K562 (cell line): Measurements from ENCODE around the gene ZNF428. TPM values are rescaled to one million over a fixed set of nuclear protein-coding genes. Genes with fewer than 3 reads are reported as not detected.

Experiments
- BCOR ChIP-seq: fragments of 450-650 bp; IDR thresholded peaks from 2 replicates; pipeline ENCODE4 v1.6.1; 2016
- BDP1 ChIP-seq: IDR thresholded peaks from 3 replicates; pipeline ENCODE4 v1.6.1; 2011; ENCODE audit not compliant: insufficient read length, insufficient read depth
- ELF1 ChIP-seq: fragments of 200-800 bp; sonication (Bioruptor generic); IDR thresholded peaks from 2 replicates; pipeline ENCODE4 v1.6.1; 2016; ENCODE audit warnings: missing genetic modification characterization, missing compliant biosample characterization
- FOXP1 ChIP-seq: sonication (generic); formaldehyde crosslinking; IDR thresholded peaks from 2 replicates; pipeline ENCODE4 v1.8.0; 2022; ENCODE audit warnings: mild to moderate bottlenecking, missing genetic modification reagents
- HNRNPK ChIP-seq: fragments of 200-400 bp; formaldehyde crosslinking; IDR thresholded peaks from one replicate; pipeline ENCODE4 v1.6.1; 2018; ENCODE audit warnings: mild to moderate bottlenecking, low read depth, low read length; ENCODE audit not compliant: poor library complexity, severe bottlenecking
- ILK ChIP-seq: fragments of 450-650 bp; IDR thresholded peaks from 2 replicates; pipeline ENCODE4 v1.6.1; 2016; ENCODE audit warnings: missing genetic modification characterization, low read depth, mild to moderate bottlenecking, missing compliant biosample characterization, moderate library complexity, borderline replicate concordance
- LCOR ChIP-seq: sonication (generic); formaldehyde crosslinking; IDR thresholded peaks from 2 replicates; pipeline ENCODE4 v1.8.0; 2022; ENCODE audit warnings: mild to moderate bottlenecking, missing genetic modification reagents
- MAFK ChIP-seq: IDR thresholded peaks from 2 replicates; pipeline ENCODE4 v1.6.1; 2011; ENCODE audit warnings: low read length, improper control_type of control experiment
- MECOM ChIP-seq: fragments of 250-450 bp; sonication (Bioruptor Pico); IDR thresholded peaks from 2 replicates; pipeline ENCODE4 v1.8.0; 2022; ENCODE audit warnings: inconsistent platforms
- PCBP1 ChIP-seq: fragments of 200-400 bp; formaldehyde crosslinking; IDR thresholded peaks from 2 replicates; pipeline ENCODE4 v1.6.1; 2018; ENCODE audit warnings: mild to moderate bottlenecking, low read depth, low read length; ENCODE audit not compliant: poor library complexity, severe bottlenecking
- PHF20 ChIP-seq: fragments of 450-650 bp; IDR thresholded peaks from 2 replicates; pipeline ENCODE4 v1.6.1; 2018; ENCODE audit not compliant: partially characterized antibody
- PTBP1 ChIP-seq: fragments of 200-400 bp; formaldehyde crosslinking; IDR thresholded peaks from 2 replicates; pipeline ENCODE4 v1.6.1; 2017; ENCODE audit warnings: low read depth, low read length
- RBFOX2 ChIP-seq: fragments of 200-400 bp; formaldehyde crosslinking; IDR thresholded peaks from 2 replicates; pipeline ENCODE4 v1.6.1; 2017; ENCODE audit warnings: low read depth, mild to moderate bottlenecking, low read length, moderate library complexity
- RFX1 ChIP-seq: fragments of 450-650 bp; IDR thresholded peaks from 2 replicates; pipeline ENCODE4 v1.6.1; 2016; ENCODE audit warnings: mild to moderate bottlenecking, moderate library complexity
- RHOXF2B ChIP-seq: fragments of 250-450 bp; sonication (Bioruptor Pico); conservative IDR thresholded peaks from 2 replicates; pipeline ENCODE4 v1.5.1; 2021
- SAP30 ChIP-seq: fragments of 200-600 bp; sonication (generic); IDR thresholded peaks from 2 replicates; pipeline ENCODE4 v1.6.1; 2012; ENCODE audit warnings: borderline replicate concordance, low read depth, mild to moderate bottlenecking, moderate library complexity, low read length, control low read depth, inconsistent platforms; ENCODE audit not compliant: insufficient read depth, poor library complexity, severe bottlenecking
- SIN3A ChIP-seq, 2 experiments: fragments of 150-350 bp in 1 of 2; IDR thresholded peaks; 2 replicates each; pipeline ENCODE4 v1.6.1; 2011 to 2016; ENCODE audit warnings: borderline replicate concordance in 2 of 2, low read depth in 2 of 2, low read length in 2 of 2, mild to moderate bottlenecking in 2 of 2, moderate library complexity in 2 of 2; ENCODE audit not compliant: control insufficient read depth in 1 of 2
- SP1 ChIP-seq: sonication (generic); formaldehyde crosslinking; IDR thresholded peaks from 2 replicates; pipeline ENCODE4 v1.8.1; 2022; ENCODE audit warnings: mild to moderate bottlenecking, missing genetic modification reagents
- TCF7L2 ChIP-seq: fragments of 150-350 bp; IDR thresholded peaks from 2 replicates; pipeline ENCODE4 v1.6.1; 2016; ENCODE audit warnings: low read depth, mild to moderate bottlenecking, low read length, moderate library complexity
- TEAD2 ChIP-seq: fragments of 450-650 bp; IDR thresholded peaks from 2 replicates; pipeline ENCODE4 v1.6.1; 2016; ENCODE audit warnings: missing genetic modification characterization, control low read depth, missing compliant biosample characterization
- ZBED1 ChIP-seq: IDR thresholded peaks from 2 replicates; pipeline ENCODE4 v1.6.1; 2014
- ZC3H4 ChIP-seq: sonication (generic); formaldehyde crosslinking; IDR thresholded peaks from 2 replicates; pipeline ENCODE4 v1.9.0; 2021; ENCODE audit warnings: missing genetic modification reagents, borderline replicate concordance
- ZFP30 ChIP-seq: fragments of 250-450 bp; sonication (Bioruptor Pico); IDR thresholded peaks from 2 replicates; pipeline ENCODE4 v1.8.0; 2022; ENCODE audit warnings: moderate library complexity, mild to moderate bottlenecking, inconsistent platforms, borderline replicate concordance
- ZNF175 ChIP-seq: fragments of 200-800 bp; sonication (Bioruptor generic); IDR thresholded peaks from 2 replicates; pipeline ENCODE4 v1.6.1; 2016; ENCODE audit warnings: low read depth, mild to moderate bottlenecking, missing genetic modification characterization, missing compliant biosample characterization
- ZNF274 ChIP-seq: IDR thresholded peaks from 2 replicates; pipeline ENCODE4 v1.6.1; 2011; ENCODE audit warnings: low read depth, mild to moderate bottlenecking, low read length, moderate library complexity, borderline replicate concordance
- ZNF75A ChIP-seq: fragments of 450-650 bp; formaldehyde crosslinking; IDR thresholded peaks from 2 replicates; pipeline ENCODE4 v1.4.0; 2020; ENCODE audit warnings: mild to moderate bottlenecking
- polyA plus RNA-seq, 8 experiments: library from polyadenylated mRNA; depleted of rRNA in 4 of 8; stranded (reverse) in 5 of 8; unstranded in 3 of 8; fragments of >200 nt; fragmentation: Nextera tagmentation in 2 of 8; fragmentation: Illumina TruSeq in 1 of 8; extraction: Ambion mirVana in 2 of 8; extraction: Trizol in 1 of 8; gene quantifications; 2 replicates each; pipeline versions ENCODE4 v1.2.1 to v1.2.3, GENCODE V29; 2011 to 2014; ENCODE audit warnings: inconsistent platforms in 1 of 8, missing spikeins in 1 of 8
- total RNA-seq, 7 experiments: library from RNA; depleted of rRNA in 6 of 7; stranded (reverse); fragments of >200 nt in 6 of 7; fragmentation: Illumina TruSeq in 2 of 7; extraction: Trizol in 2 of 7; gene quantifications; 2 replicates each; pipeline versions ENCODE4 v1.2.1 to v1.2.3, GENCODE V29; 2011 to 2021; ENCODE audit warnings: low replicate concordance in 1 of 7
- TF ChIP-seq, protein P1 (sequence below): fragments of 250-450 bp; sonication (Bioruptor Pico); IDR thresholded peaks from 2 replicates; pipeline ENCODE4 v1.8.0; 2022; ENCODE audit warnings: moderate library complexity, mild to moderate bottlenecking, inconsistent platforms
- TF ChIP-seq, protein P2 (sequence below): fragments of 450-650 bp; formaldehyde crosslinking; IDR thresholded peaks from 2 replicates; pipeline ENCODE4 v1.4.0; 2020; ENCODE audit warnings: mild to moderate bottlenecking, mixed read lengths

ZNF428 gene
- total and polyA plus RNA-seq, 9 of the 15 experiments (the other 6 are each of a cell fraction or from before 2014, with no cell fraction given), result 0.15 to 85.7 (median 15.9) TPM

DNA sequence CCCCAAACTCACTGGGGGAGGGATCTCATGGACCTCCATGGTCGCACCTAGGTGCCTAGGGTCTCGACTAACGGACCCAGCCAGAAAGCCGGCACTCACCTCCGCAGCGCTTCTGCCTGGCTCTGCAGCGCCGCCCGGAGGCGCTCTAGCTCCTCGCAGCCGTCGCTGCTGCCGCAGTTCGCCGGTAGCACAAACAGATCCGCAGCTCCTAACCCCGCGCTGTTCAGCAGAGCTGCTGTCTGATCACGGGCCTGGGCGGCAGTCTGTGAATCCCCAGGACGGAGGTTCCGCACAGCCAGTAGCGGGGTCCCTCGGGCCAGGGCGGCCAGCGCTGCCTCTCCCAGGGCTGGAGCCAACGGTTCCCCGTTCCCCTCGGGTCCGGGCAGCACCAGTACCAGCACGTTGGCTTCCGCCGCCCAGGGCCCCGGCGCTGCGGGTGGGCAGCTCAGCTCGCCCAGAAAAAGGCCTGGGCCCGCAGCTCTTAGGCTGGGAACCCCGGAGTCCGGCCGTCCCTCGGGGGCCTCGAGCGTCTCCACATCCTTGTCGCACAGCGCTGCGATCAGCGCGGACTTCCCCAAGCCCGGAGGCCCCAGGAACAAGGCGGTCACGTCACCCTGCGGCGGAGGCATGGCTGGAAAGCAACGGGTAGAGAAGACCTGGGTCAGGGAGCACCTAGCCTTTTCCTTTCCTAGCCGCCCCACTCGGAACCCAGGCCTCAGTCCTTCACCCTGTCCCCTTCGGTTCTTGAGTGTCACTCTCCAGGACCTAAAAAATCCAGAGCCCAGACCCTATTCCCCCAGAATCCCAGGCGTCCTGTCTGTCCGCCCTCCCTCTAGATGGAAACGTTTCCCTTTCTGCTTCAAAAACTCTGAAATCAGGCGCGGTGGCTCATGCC, 24.5 kb downstream of the ZNF428 start (continued):
- TF ChIP-seq SAP30, result peak; percentile 53
- TF ChIP-seq BDP1, result no peak
- TF ChIP-seq RHOXF2B (CRISPR knock-in tag), result no peak
- TF ChIP-seq ZC3H4, result no peak
- TF ChIP-seq SP1 (CRISPR knock-in tag), result no peak
- TF ChIP-seq, protein P1, sequence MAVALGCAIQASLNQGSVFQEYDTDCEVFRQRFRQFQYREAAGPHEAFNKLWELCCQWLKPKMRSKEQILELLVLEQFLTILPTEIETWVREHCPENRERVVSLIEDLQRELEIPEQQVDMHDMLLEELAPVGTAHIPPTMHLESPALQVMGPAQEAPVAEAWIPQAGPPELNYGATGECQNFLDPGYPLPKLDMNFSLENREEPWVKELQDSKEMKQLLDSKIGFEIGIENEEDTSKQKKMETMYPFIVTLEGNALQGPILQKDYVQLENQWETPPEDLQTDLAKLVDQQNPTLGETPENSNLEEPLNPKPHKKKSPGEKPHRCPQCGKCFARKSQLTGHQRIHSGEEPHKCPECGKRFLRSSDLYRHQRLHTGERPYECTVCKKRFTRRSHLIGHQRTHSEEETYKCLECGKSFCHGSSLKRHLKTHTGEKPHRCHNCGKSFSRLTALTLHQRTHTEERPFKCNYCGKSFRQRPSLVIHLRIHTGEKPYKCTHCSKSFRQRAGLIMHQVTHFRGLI (CRISPR knock-in tag), result no peak
- TF ChIP-seq PTBP1, result no peak
- TF ChIP-seq ZNF175 (CRISPR knock-in tag), result no peak
- TF ChIP-seq ELF1, result no peak
- TF ChIP-seq ILK (tag), result no peak
- no peak for TF ChIP-seq MECOM (CRISPR knock-in tag)
- TF ChIP-seq HNRNPK, result no peak
- no peak for TF ChIP-seq FOXP1 (CRISPR knock-in tag)
- TF ChIP-seq TCF7L2, result no peak
- no peak for TF ChIP-seq ZNF274
- TF ChIP-seq RBFOX2, result peak; percentile 76
- no peak for TF ChIP-seq LCOR
- no peak for TF ChIP-seq MAFK
- TF ChIP-seq ZFP30 (CRISPR knock-in tag), result no peak
- TF ChIP-seq, protein P2, sequence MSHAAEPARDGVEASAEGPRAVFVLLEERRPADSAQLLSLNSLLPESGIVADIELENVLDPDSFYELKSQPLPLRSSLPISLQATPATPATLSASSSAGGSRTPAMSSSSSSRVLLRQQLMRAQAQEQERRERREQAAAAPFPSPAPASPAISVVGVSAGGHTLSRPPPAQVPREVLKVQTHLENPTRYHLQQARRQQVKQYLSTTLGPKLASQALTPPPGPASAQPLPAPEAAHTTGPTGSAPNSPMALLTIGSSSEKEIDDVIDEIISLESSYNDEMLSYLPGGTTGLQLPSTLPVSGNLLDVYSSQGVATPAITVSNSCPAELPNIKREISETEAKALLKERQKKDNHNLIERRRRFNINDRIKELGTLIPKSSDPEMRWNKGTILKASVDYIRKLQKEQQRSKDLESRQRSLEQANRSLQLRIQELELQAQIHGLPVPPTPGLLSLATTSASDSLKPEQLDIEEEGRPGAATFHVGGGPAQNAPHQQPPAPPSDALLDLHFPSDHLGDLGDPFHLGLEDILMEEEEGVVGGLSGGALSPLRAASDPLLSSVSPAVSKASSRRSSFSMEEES, result no peak
- TF ChIP-seq PCBP1, result no peak
- no peak for TF ChIP-seq BCOR
- TF ChIP-seq SIN3A (IDR thresholded peaks at IDR 0.05; ENCODE audit: borderline replicate concordance in 2 of 2, control insufficient read depth in 1 of 2, low read depth in 2 of 2, low read length in 2 of 2), result peak in 1 of 2 experiments; percentile 29; a peak in 1 of 4 replicates
- no peak for TF ChIP-seq RFX1
- TF ChIP-seq TEAD2 (tag), result no peak
- no peak for TF ChIP-seq ZNF75A (CRISPR knock-in tag)
- TF ChIP-seq PHF20, result peak; percentile 18
- no peak for TF ChIP-seq ZBED1
